Breast epithelium (tissue), 4 donors: ENCODE results near the gene PLCE1. TPM values are rescaled to one million over a fixed set of nuclear protein-coding genes. Genes with fewer than 3 reads are reported as not detected.
"Not testable (repeated sequence)": the region's sequence is repeated elsewhere in the genome, so short reads cannot be mapped to it uniquely, and the experiment has no call there.

Experiments used
- DNase-seq, 2 donors: peaks; one replicate each; pipeline ENCODE4 v3.0.0-alpha.2; 2019; ENCODE audit warnings: low spot score in 2 of 2
- H3K27ac ChIP-seq, 2 donors: fragments of 200-600 bp; sonication (generic) in 1 of 2; one replicate each; pipeline ENCODE4 v1.5.1; 2016 to 2019; ENCODE audit warnings: mild to moderate bottlenecking in 1 of 2
- H3K27me3 ChIP-seq, 2 donors: fragments of 200-600 bp; sonication (generic) in 1 of 2; one replicate each; pipeline versions ENCODE4 v1.5.1 to v1.6.0; 2017 to 2019; ENCODE audit warnings: control low read depth in 1 of 2, mild to moderate bottlenecking in 1 of 2
- H3K36me3 ChIP-seq: fragments of 200-600 bp; one replicate; pipeline ENCODE4 v1.5.1; 2019
- H3K4me1 ChIP-seq, 2 donors: fragments of 200-600 bp; sonication (generic); one replicate each; pipeline ENCODE4 v1.5.1; 2016 to 2019; ENCODE audit warnings: control low read depth in 1 of 2
- H3K4me3 ChIP-seq, 3 donors: fragments of 200-600 bp; sonication (generic); 1 replicate in 2 of 3; 2 replicates in 1 of 3; pipeline ENCODE4 v1.5.1; 2016 to 2019; ENCODE audit warnings: mild to moderate bottlenecking in 3 of 3, moderate library complexity in 2 of 3
- H3K9me3 ChIP-seq, 2 donors: fragments of 200-600 bp; sonication (generic) in 1 of 2; one replicate each; pipeline ENCODE4 v1.5.1; 2016 to 2019; ENCODE audit warnings: control low read depth in 1 of 2
- CTCF ChIP-seq, 3 donors: fragments of 450-650 bp; IDR thresholded peaks; one replicate each; pipeline ENCODE4 v1.5.1; 2016 to 2017; ENCODE audit warnings: antibody characterized with exemption in 3 of 3, mild to moderate bottlenecking in 3 of 3, moderate library complexity in 3 of 3
- POLR2A ChIP-seq: fragments of 450-650 bp; IDR thresholded peaks from one replicate; pipeline ENCODE4 v1.6.1; 2016; ENCODE audit warnings: antibody characterized with exemption, mild to moderate bottlenecking, moderate library complexity
- POLR2AphosphoS5 ChIP-seq, 3 donors: sonication (generic); formaldehyde crosslinking; IDR thresholded peaks; one replicate each; pipeline ENCODE4 v1.6.1; 2017; ENCODE audit warnings: antibody characterized with exemption in 3 of 3
- intact Hi-C: fragments of 100-400 bp; cut with DNase I; formaldehyde crosslinking; loops from one replicate; pipeline ENCODE4 v1.15.1; 2023; ENCODE audit warnings: low total_unique reads
- total RNA-seq, 3 donors: library from RNA; depleted of rRNA; stranded (reverse); fragments of >200 nt; gene quantifications; one replicate each; pipeline ENCODE4 v1.1.0, GENCODE V29; 2016

The PLCE1 gene
- total RNA-seq, 3 donors from 2014 or later = 6.2 to 14.1 (median 7.0) TPM

- Histone ChIP-seq H3K27me3 (no peaks in the 10 kb centered on the region), H3K4me1 (no peaks in the 10 kb centered on the region), H3K9me3 (no peaks in the 10 kb centered on the region), H3K4me3 (no peak overlapping the region), H3K36me3 (no peaks in the 10 kb centered on the region), H3K27ac (no peak overlapping the region)
- DNase-seq = no peak
- TF ChIP-seq CTCF (IDR thresholded peaks at IDR 0.05) (no peak), POLR2A (no peak), POLR2AphosphoS5 (IDR thresholded peaks at IDR 0.05) (no peak)
- intact Hi-C loops = no loop called here
These were observed 39.4 kb upstream of the PLCE1 start for GRCh38 chr10:93954299-93954698.

GRCh38 chr10:93954726-93955363 is 38.9 kb upstream of the PLCE1 start:
- Histone ChIP-seq H3K4me3 (no peak overlapping the region), H3K9me3 (no peaks in the 10 kb centered on the region), H3K36me3 (no peaks in the 10 kb centered on the region), H3K4me1 (no peaks in the 10 kb centered on the region), H3K27me3 (no peaks in the 10 kb centered on the region), H3K27ac (no peak overlapping the region)
- DNase-seq = no peak
- TF ChIP-seq CTCF (IDR thresholded peaks at IDR 0.05) (no peak), POLR2A (no peak), POLR2AphosphoS5 (IDR thresholded peaks at IDR 0.05) (no peak)
- intact Hi-C loops = no loop called here

- DNase-seq = no peak
- no peaks in the 10 kb centered on the region for H3K9me3 ChIP-seq
- TF ChIP-seq POLR2A = no peak
- TF ChIP-seq POLR2AphosphoS5 (IDR thresholded peaks at IDR 0.05) = no peak
- TF ChIP-seq CTCF (IDR thresholded peaks at IDR 0.05) = no peak
- no peaks in the 10 kb centered on the region for H3K27me3 ChIP-seq
- no peak overlapping the region for H3K4me3 ChIP-seq
- no peak overlapping the region for H3K27ac ChIP-seq
- no peaks in the 10 kb centered on the region for H3K4me1 ChIP-seq
- intact Hi-C loops = no loop called here
- H3K36me3 ChIP-seq = no peaks in the 10 kb centered on the region
These were observed 34.9 kb upstream of the PLCE1 start for GRCh38 chr10:93958834-93959233.

- H3K4me1 ChIP-seq, H3K4me3 ChIP-seq, H3K27me3 ChIP-seq, H3K27ac ChIP-seq, DNase-seq, intact Hi-C loops, H3K9me3 ChIP-seq, H3K36me3 ChIP-seq: not testable (repeated sequence)
These were observed 32.7 kb upstream of the PLCE1 start for GRCh38 chr10:93960988-93961387.

- no peaks in the 10 kb centered on the region for H3K36me3 ChIP-seq
- DNase-seq = no peak
- intact Hi-C loops = no loop called here
- no peaks in the 10 kb centered on the region for H3K4me1 ChIP-seq
- no peak overlapping the region for H3K4me3 ChIP-seq
- H3K27me3 ChIP-seq = no peaks in the 10 kb centered on the region
- H3K9me3 ChIP-seq = no peaks in the 10 kb centered on the region
- TF ChIP-seq POLR2A = no peak
- no peak for TF ChIP-seq POLR2AphosphoS5 (IDR thresholded peaks at IDR 0.05)
- no peak for TF ChIP-seq CTCF (IDR thresholded peaks at IDR 0.05)
- H3K27ac ChIP-seq = no peak overlapping the region
These were observed 30.8 kb upstream of the PLCE1 start for GRCh38 chr10:93962973-93963372.

GRCh38 chr10:93963434-93963833 is 30.3 kb upstream of the PLCE1 start:
- H3K27me3 ChIP-seq = no peaks in the 10 kb centered on the region
- TF ChIP-seq CTCF (IDR thresholded peaks at IDR 0.05) (no peak), POLR2A (no peak), POLR2AphosphoS5 (IDR thresholded peaks at IDR 0.05) (no peak)
- H3K9me3 ChIP-seq = no peaks in the 10 kb centered on the region
- no peaks in the 10 kb centered on the region for H3K36me3 ChIP-seq
- intact Hi-C loops = no loop called here
- DNase-seq = no peak
- no peaks in the 10 kb centered on the region for H3K4me1 ChIP-seq
- H3K27ac ChIP-seq = no peak overlapping the region
- H3K4me3 ChIP-seq = no peak overlapping the region
